SW480 (cell line): ENCODE measurements around the gene ERBIN.
"Not testable (repeated sequence)": the region's sequence is repeated elsewhere in the genome, so short reads cannot be mapped to it uniquely, and the experiment has no call there.

Experiments
- DNase-seq: peaks from one replicate; pipeline ENCODE4 v3.0.0-alpha.2; 2016; ENCODE audit warnings: low spot score

Gene ERBIN

DNA sequence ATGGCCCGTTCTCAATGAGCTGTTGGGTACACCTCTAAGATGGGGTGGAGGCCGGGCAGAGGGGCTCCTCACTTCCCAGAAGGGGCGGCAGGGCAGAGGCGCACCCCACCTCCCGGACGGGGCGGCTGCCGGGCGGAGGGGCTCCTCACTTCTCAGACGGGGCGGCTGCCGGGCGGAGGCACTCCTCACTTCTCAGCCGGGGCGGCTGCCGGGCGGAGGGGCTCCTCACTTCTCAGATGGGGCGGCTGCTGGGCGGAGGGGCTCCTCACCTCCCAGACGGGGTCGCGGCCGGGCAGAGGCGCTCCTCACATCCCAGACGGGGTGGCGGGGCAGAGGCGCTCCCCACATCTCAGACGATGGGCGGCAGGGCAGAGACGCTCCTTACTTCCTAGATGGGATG lies 31.3 kb downstream of the ERBIN start:
- not testable (repeated sequence) for DNase-seq

DNA sequence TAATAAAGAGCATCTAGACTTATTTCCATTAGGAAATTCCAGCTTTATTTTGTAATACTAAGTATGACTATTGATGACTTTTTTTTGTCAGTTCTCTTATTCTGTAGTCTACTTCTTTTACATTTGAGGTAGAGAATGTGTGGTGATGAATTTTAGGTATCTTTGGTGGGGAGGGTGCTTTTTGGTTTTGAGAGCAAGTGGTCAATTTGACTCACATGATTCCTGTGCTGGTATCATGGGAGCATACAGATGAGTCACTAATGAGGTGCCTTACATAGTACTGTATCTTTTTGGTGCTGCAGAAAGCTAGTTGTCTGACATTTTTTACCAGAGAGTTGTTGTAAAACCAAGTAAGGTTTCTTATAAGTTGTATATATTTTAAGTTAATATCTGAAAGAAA lies 35.3 kb downstream of the ERBIN start:
- DNase-seq = no peak

DNA sequence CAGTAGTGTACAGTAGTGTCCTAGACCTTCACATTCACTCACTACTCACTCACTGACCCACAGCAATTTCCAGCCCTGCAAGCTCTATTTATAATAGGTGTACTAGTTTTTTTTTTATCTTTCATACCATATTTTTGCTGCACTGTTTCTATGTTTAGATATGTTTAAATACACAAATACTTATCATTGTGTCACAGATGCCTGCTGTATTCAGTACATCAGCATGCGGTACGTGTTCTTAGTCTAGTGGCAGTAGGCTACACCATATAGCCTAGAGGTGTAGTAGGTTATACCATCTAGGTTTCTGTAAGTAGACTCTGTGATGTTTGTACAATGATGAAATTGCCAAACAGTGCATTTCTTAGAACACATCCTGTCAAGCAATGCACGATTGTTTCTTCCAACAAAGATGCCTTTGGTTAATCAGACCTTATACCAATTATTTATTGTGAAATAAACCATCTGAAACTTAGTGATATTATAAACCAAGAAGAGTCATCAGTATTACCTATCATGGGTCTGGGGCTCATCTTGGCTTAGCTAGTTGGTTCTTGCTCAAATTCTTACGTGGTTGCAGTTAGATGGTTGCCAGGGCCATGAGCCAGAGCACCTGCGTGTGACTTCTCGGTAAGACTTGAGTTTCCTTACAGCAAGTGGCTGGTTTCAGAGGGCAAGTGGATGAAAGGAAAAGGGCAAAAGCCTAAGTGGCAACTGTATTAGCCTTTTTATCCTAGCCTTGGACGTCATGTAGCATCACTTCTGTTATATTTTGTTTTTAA lies 41.1 kb downstream of the ERBIN start:
- no peak for DNase-seq

DNA sequence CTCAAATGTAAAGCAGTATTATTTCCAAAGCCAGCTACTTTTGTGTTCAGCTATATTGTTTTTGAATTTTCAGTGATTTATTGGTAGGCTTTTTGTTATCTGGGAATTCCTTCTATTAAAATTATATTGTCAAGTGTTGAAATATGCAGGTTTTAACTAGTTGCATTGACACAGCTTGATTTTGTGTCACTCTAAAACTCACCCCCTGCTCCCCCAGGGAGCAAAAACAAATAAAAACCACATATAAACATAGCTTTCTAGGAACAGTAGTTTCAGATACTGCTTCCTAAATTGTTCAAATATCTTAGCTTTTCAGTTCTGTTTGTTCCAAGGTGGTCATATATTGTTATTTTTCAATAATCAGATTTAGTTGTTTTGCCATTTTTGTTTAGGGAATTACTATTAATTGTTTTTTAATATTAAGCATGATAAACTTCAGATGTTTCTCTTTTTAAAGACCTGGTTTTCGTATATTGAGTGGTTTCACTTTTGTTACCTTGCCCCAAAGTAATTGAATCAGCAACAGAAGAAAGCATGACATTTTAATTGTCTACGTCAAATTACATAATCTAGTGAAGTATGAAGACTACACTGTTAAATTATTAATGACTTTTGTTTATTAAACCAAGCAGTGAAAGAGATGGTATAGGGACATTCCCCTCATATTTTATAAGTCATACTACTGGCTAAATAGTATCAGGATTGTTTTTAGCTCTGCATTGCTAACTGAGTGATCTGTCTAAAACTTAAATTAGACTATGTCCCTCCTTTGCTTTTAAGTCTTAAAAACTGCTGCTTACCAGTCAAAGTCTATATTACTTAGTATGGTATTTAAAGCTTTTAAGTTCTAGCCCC lies 43.4 kb downstream of the ERBIN start:
- no peak for DNase-seq

DNA sequence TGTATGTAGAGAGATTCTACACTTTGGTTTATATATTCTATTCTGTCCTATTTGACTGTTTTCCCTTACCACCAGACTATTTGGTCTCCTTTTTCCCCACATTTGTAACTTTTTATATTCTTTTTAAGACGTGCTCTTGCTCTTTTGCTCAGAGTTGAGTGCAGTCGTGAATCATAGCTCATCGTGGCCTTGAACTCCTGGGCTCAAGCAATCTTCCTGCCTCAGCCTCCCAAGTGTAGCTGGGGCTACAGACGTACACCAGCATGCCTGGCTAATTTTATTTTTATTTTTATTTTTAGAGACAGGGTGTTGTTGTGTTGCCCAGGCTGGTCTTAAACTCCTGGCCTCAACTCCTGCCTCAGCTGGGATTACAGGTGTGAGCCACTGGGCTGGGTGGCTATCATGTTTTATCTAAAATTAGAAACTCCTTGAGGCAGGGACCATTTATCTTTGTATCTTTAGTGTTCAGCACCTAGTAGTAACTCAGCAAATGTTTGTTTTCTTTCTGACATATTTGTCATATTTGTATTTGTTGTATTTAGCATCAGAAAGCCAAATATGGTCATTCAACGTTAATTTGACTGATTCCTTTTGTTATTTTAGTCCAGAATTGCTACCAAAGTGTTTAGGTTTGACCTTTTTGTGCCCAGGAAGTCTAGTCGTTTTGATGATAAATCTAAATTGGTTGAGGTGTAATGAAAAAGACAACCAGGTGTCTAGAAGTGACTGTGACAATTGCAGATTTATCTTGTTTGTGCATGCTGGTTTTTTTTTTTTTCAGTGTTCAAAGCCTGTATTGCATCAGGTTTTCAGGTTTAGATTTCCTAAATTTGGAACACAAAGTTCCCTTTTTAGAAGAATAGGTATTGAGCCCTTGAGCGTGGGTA lies 44.3 kb downstream of the ERBIN start:
- no peak for DNase-seq

DNA sequence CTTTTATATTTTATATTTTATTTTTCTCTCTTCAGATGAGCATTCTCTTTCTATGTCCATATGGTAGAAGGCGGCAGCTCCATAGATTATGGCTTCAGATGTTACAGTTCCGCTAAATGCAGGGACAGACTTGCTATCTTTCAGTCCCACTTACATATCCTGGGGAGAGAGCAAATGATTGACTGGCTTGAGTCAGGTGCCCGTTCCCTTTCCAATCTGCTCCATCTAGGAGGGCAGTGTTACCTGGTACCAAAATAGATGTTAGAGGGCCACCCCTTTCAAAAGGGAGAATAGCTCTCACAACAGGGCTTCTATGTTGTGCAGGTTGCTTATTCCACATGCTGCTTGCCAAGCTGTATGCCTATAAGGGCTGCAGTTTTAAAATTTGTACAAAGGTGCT lies 45.3 kb downstream of the ERBIN start:
- DNase-seq = no peak

DNA sequence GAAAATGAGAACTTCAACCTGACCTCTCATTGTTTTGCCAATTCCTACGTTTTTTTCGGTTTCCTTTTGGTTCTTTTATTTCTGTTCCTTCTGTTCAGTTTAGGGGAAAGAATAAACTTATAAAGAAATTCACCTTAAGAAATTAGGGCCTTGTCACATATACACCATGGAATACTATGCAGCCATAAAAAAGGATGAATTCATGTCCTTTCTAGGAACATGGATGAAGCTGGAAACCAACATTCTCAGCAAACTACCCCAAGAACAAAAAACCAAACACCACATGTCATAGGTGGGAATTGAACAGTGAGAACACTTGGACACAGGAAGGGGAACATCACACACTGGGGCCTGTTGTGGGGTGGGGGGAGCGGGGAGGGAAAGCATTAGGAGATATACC lies 46.5 kb downstream of the ERBIN start:
- not testable (repeated sequence) for DNase-seq

DNA sequence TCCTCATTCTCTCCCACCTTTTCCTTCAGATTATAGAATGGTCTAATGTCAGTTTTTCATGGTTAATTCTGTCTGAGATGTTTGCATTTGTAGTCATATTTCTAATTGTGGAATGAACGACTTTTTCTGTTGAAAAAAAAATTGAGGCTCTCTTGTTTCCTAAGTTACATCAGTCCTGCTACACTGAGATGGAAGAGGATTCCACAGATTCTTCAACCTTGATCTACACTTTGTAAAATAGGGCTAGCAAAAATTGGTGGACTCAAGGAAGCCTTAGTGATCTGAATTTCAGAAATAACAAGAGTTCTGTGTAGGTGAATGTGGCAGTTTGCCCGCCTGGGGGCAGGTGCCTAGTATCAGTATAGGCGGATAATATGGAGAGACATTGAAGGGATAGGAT lies 51.9 kb downstream of the ERBIN start:
- no peak for DNase-seq

DNA sequence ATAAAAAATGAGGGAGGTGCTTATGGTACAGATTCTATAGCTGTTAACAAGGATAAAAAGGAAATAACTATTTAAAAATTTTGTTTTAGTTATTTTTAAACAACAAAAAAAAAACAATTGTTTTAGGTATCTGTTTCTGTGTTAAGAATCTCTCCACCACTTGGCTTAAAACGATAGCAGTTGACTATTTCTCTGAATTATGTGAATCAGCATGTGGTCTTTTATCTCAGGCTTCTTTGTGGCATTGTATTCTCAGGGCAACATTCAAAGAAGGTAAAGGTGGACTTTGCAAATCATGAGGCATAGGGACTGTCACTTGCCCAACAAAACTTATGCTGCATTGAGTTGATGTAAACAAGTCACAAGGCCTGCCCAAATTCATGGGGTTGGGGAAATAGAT lies 55.2 kb downstream of the ERBIN start:
- no peak for DNase-seq

DNA sequence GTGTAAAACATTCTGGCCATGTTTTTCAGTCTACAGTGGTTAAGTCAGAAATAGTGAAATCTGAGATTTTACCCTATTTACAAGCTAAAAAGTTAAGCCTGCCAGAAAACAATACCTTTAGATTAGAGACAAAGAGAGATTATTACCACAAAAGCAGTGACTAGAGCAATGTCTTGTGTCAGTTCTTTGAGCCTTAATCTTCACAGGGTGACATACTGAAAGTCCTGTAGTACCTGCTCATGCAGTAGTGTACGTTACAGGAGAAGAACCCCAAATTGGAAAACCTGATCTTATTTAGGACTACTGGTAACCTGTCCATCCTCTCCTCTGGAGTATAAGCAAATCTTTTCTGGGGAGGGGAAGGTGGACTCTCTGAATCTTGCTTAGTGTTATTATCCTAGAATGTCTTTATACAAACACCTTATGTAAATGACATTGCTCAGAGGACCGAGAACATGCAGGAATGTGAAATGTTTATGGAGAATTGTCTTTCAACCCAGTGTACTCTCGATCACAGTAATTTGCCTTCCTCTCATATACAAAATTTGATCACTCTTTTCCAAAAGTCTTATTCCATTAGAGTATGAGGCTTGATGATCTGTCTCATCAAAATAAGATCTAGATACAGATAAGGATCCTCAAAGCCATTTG lies 55.7 kb downstream of the ERBIN start:
- DNase-seq = no peak

DNA sequence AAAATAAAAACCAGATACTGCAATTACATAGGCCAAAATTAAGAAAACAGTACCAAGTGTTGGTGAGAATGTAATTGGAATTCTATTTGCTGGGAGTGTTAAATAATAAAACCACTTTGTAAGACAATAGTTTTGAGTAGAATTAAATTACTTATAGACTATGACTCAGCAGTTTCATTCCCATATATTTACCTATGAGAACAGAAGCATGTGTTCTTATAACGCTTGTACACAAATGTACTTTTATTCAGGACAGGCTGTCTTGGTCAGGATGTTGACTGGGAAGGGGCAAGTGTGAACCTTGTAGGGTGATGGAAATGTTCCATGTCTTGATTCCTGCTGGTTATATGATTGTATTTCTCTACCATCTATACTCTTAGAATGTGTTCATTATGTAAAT lies 56.3 kb downstream of the ERBIN start:
- no peak for DNase-seq

DNA sequence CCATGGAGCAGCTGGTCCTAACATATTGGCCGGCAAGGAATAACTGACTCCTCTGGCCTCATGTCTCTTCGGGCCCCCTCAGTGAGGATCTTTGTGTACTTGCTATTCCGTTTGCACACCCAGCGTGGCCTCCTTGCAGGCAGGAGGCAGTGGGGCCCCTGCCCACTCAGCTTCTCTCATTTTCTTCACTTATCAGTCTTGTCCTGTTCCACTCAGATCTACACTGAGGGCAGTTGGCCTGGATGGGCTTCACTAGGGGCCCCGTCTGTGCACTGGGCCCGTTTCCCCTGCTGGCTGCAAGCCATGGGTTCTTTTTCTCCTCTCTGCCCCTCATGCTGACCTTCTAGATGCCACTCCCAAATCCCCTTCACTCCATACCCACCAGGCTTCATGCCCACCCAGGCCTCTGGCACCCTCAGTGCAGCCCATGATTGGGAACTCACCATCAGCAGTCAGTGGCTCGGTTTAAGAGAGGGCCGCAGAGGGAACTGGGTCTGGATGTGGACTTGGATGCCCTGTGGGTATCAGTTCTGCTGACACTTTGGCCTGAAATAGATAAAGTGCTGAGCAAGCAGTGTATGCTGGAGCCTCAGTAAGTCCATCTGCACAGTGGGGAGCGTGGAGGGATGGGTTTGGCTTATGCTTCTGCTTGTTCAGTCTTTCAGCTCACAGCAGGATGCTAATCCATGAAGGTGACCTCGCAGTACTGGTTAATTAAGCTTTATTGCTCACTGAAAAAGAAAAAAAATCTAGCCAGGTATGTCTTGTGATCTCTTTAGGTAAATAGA lies 57.9 kb downstream of the ERBIN start:
- no peak for DNase-seq

DNA sequence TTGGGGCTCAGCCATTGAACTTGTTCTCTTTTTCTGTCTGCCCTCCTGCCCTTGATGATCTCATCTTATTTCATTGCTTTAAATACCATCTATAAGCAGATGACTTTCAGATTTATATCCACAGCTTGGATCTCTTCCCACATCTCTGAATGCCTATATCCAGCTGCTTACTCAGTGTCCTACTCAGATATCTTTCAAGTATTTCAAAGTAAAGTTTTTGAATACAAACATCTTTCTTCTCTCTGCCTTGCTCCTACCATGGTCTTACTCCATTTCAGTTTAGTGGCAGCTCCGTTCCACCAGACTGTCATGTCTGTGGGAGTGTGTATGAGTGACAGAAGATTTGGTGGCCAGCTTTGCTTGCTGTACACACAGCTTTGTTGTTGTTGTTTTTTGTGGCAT lies 59.7 kb downstream of the ERBIN start:
- no peak for DNase-seq

DNA sequence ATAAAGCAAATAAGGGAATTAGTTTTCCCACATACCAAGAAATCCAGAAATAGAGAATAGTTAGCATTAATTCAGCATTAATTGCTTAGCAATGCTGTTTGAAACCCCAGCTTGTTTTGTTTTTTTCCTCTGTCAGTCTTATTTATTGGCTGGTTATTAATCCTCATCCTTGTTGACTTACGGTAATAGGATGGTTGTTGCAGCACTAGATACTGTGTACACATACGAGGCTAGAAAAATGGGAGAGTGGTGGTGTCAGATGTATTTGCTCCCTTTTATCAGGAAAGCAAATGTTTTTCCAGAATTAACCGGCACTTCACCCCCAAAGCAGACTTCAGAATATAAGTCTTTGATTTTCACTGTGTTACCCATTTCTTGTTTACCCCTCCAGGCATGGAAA lies 60.4 kb downstream of the ERBIN start:
- DNase-seq = no peak

DNA sequence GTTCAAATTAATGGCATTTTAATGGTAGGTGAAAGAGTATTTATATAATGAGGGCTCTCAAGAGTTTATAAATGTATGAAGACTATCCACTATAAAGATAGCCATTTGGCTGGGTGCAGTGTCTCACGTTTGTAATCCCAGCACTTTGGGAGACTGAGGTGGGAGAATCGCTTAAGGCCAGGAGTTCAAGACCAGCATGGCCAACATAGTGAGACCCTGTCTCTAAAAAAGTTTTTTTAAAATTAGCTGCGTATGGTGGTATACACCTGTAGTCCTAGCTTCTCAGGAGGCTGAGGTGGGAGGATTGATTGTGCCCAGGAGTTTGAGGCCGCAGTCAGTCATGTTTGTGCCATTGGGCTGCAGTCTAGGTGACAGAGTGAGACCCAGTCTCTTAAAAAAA lies 61.6 kb downstream of the ERBIN start:
- DNase-seq = no peak

DNA sequence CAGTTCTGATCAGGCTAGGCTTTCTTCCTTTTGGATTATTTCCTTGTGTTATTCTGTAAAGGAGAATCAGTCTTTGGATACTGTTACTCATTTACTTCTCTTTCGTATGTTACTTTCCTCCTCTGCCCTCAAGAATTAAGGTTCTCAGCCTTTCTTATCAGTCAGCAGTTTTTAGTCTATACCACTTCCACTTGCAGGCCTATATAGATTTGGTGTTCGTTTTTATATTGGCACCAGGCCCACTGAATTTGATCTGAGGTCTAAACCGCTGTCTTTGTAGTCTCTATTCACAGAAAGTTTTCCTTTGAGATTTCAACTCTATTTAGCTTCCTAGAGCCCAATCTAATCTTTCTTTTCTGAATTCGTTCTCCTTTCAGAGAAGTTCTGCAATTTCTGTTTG lies 62.8 kb downstream of the ERBIN start:
- no peak for DNase-seq

DNA sequence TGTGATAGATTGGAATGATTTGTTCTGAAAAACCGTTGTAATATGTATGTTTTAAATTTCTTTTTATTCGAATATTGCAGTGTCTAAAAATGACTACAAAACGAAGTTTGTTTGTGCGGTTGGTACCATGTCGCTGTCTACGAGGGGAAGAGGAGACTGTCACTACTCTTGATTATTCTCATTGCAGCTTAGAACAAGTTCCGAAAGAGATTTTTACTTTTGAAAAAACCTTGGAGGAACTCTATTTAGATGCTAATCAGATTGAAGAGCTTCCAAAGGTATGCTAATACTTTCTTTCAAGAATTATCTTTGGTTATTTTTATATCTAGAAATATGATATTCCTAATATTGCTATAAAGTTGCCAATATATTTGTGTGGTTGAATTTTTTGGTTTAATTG lies 66.3 kb downstream of the ERBIN start:
- DNase-seq = no peak

DNA sequence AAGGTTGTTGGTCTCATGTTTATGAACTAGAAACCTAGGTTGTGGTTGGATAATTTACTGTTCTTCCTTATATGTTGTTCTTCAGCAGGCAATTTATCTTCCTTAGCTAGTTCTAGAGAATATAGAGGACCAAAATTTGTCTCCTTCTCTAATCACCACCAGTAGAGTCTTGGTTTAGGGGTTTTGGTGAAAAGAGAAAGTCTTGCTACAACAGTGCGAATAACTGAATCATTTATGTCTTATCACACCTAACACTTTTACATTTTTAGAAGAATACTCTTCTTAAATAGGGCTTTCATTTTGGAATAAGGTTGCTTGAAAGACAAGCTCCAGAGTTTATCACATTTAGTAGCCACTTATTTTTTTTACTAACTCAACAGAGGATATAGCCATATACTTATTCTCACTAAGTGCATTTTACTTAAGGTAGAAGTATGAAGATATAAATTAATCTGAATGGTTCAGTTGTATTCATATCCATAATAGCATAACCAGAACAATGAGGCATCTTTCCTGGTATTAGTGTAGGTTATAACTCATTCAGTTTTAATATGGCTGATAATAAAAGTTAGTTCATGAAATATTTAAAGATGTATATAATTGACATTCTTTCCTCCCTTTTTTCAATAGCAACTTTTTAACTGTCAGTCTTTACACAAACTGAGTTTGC lies 67.9 kb downstream of the ERBIN start:
- DNase-seq = no peak

DNA sequence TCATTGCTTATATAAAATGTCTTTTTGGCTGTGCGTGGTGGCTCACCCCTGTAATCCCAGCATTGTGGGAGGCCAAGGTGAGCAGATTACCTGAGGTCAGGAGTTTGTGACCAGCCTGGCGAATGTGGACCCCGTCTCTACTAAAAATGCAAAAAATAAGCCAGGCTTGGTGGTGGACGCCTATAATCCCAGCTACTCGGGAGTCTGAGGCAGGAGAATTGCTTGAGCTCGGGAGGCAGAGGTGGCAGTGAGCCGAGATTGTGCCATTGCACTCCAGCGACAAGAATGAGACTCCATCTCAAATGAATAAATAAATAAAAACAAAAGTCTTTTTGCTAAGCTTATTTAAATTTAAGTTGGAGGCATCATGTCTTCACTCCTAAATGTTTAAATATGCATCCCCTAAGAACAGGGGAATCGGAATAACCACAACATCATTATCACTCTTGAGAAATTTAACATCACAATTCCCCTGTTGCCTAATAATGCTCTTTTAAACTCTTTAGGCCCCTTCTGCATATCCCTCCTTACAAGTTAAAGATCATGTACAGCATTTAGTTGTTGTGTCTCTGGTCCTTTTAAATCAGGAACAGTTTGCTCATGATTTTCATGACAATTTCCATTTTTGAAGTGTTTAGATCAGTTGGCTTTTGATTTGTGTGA lies 72.8 kb downstream of the ERBIN start:
- no peak for DNase-seq

DNA sequence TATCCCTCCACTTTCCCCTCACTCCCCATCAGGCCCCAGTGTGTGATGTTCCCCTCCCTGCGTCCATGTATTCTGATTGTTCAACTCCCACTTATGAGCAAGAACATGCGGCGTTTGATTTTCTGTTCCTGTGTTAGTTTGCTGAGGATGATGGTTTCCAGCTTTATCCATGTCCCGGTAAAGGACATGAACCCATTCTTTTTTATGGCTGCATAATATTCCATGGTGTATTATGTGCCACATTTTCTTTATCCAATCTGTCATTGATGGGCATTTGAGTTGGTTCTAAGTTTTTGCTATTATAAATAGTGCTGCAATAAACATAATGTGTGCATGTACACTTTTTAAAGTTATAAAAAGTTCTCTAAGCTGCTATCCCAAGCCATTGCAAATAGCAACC lies 75.6 kb downstream of the ERBIN start:
- DNase-seq = no peak
